GM12874 (cell line): Measurements from ENCODE around the gene BIRC6.

Experiments used
- CTCF ChIP-seq: IDR thresholded peaks from 2 replicates; pipeline ENCODE4 v1.5.1; 2011; ENCODE audit warnings: low read depth, mild to moderate bottlenecking, control low read depth, low read length, moderate library complexity; ENCODE audit not compliant: insufficient read depth

The BIRC6 gene

GRCh38 chr2:32452338-32453064 is 95.7 kb downstream of the BIRC6 start:
- no peak for TF ChIP-seq CTCF

GRCh38 chr2:32453242-32454062 is 96.6 kb downstream of the BIRC6 start:
- TF ChIP-seq CTCF, result no peak

- TF ChIP-seq CTCF, result no peak
Measured at GRCh38 chr2:32455816-32456215, 99.0 kb downstream of the BIRC6 start.

- TF ChIP-seq CTCF, result no peak
Measured at GRCh38 chr2:32456808-32457207, 100.0 kb downstream of the BIRC6 start.

- no peak for TF ChIP-seq CTCF
Measured at GRCh38 chr2:32457814-32458213, 101.0 kb downstream of the BIRC6 start.

GRCh38 chr2:32463110-32463509 is 106.3 kb downstream of the BIRC6 start:
- no peak for TF ChIP-seq CTCF

GRCh38 chr2:32464431-32464830 is 107.6 kb downstream of the BIRC6 start:
- no peak for TF ChIP-seq CTCF
